GM21381 (cell line): ENCODE data around the gene RPL26.
A peak's percentile ranks its signal among the peaks of the same experiment; 100 is the strongest.

Experiments
- ATAC-seq: cut with Tn5 transposase; IDR thresholded peaks from one replicate; pipeline ENCODE4 v1.9.1; 2021; ENCODE audit warnings: mild to moderate bottlenecking, moderate library complexity; ENCODE audit not compliant: unreplicated experiment

Gene RPL26

DNA sequence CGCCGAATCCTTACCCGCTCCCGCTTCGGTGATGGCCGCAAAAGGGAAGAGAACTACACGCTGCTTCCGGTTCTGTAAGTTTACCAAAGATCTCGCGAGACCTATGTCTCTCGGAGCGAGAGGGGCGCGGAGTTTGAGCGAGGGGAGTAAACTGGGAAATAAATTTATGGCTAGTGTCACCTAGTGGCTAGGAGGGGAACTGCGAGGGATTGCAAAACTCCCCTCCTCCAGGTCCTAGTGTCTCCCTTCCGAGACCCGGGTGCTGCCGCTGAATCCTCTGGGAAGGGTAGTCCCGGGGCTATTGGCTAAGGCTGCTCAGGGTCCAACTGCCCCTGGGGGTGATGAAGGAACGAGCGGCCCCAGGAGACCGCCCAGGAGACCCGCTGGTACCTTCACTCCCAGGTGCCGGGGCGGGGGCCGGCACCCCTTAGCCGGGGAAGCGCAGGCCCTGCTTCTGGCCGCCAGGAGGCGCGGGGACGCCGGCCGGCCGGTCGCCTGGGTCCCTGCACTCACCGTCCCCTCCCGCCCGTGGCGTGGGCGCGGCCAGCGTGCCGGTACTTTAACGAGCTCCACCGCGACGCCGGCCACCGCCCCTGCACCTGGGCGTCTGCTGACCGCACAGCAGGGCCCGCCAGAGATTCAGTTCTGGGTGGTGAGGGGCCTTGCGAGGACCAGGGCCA, at the start of gene RPL26:
TSS of gene RPL26 (minus strand) at position 51 of the 680 bp plus-strand sequence. CDS start 883 bp downstream, outside the sequence.
- ATAC-seq = peak; percentile 87

DNA sequence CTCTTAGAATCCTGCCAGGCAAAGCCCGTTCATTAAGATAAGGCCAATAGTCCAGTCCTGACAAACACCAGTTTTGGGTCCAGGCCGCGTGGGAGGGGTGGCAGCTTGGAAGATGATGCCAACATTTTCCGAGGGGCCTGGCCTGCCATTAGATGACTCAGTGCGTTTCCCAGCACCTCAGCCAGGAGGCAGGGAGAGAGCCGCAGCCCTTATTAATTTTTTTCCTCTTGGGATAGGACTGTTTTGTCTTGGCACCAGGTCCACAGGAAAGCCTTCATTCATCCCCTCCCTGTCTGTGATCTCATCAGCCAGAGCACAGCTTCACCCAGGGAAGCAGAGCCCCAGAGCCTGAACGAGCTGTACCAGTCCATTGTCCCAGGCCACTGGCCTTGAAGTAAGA, 48.0 kb upstream of the RPL26 start:
- no peak for ATAC-seq

DNA sequence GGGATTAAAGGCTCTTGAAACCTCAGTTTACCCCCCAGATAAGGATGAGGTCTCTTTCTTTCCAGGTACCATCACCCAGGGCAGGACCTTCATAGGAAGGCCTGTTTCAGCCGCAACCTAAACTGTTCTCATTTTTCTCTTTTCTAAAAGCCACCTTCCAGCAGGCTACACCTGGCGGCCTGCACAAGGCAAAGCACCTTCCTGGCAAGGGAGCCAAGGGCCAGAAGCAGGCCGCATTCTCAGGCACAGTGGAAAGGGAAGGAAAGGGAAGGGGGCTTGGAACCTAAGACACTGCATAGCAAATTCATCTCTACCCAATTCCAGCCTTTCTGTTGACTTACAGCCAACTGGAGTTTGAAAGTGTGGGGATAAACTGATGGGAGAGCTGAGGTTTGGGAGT, 43.8 kb upstream of the RPL26 start:
- no peak for ATAC-seq

DNA sequence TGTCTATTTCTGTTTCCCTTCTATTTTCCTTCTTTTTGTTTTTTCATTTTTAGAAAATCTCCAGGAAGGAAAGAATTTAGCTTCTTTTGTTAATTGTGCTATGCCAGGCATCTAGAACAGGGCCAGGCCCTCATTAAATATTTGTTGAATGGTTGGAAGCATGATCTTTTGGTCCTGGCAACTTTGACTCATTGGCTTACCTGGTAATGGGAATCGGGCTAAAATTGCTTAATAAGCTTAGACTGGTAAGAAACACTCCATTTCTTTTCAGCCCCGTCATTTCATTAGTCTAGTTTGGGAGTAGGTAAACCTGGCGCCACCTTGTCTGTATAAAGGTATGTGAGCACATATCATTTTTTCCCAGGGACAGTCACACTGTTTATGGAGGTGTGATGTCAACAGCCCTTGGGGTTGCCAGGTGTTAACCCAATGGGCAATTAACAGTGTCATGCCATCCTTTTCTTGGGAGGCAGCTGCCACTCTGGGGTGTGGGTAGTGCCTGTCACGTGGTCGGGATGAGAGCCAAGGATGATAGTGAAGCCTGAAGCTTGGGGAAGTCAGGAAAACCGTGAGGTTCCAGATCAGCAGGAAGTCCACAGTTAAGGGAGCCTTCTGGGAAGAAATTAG, 43.2 kb upstream of the RPL26 start:
- no peak for ATAC-seq

DNA sequence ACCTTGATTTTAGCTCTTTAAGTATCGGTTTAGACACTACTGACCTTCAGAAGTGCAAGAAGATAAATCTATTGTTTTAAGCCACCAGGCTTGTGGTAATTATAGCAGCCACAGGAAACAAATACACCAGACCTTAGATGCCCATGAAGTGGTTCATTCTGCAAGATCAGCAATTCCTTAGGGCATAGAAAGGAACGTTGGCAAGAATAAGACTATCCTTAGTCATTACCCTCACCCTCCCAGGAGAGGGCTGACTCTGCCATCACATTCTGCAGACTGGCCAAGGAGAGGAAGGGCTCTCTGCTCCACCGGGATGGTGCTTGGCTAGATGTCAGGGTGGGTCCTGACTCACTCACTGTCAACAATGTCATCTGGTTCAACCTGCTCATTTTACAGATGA, 38.6 kb upstream of the RPL26 start:
- no peak for ATAC-seq

DNA sequence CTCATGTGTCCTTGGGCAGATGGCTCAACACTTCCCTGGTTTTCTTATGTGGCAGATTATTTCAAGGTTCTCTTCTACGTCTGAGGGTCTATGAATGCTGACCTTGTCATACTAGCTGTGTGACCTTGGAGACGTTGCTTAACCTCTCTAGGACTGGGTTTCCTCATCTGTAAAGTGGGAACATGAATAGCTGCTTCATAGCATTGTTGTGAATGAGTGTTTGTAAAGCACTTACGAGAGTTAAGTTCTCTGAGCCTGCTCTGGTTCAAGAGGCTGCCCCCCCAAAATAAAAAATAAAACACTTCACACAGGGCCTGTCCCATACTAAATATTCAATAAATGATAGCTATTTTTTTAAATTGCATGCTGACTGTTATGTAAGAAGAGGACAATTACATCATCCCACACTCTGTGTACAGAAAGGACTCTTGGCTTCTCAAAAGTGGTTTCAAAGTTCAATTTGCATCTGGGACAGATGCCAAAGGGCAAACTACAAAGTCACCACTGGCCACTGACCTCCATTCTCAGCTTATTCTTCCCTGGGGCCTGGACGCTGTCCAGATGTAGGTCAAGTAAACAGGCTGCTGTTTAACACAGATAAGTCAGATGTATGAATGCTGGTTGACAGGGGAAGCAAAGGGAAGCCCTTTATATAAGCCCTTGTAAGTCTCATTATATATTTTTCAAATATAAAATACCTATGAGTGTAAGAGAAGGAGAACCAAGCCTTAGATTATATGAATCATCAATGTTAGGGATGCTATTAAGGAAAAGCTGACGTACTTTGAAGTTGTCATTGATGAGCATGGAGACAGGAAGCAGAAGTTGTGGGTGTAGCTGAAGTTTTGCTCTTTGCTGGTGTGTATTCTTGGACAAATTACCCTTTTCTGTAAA, 37.3 kb upstream of the RPL26 start:
- ATAC-seq = no peak

DNA sequence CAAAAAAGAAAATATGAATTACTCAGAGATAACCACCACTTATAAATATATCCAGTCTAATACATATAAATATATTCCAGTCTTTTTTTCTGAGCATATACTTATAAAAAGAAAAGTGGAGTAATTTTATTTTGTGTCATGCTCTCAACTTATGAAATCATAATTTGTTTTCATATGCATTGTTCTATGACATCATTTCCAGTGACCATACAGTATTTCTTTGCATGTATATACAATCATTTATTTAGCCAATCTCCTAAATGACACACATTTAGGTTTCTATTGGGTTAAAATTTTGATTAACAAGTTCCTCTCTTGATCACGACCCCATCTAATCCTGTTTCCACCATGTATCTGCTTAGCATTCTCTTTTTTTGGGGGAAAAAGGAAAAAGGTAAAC, 36.3 kb upstream of the RPL26 start:
- no peak for ATAC-seq

DNA sequence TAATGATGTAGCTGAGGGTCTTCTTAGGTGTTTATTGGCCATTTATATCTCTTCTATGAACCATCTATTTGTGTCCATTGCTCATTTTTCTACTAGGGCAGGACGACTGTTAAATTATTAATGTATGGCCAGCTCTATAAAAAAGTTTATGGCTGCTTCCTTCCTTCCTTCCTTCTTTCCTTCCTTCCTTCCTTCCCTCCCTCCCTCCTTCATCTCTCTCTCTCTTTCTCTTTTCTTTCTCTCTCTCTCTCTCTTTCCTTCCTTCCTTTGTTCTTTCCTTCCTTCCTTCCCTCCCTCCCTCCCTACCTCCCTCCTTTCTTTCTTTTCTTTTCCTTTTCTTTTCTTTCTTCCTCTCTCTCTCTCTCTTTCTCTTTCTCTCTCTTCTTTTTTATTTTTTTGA, 35.5 kb upstream of the RPL26 start:
- ATAC-seq = no peak

DNA sequence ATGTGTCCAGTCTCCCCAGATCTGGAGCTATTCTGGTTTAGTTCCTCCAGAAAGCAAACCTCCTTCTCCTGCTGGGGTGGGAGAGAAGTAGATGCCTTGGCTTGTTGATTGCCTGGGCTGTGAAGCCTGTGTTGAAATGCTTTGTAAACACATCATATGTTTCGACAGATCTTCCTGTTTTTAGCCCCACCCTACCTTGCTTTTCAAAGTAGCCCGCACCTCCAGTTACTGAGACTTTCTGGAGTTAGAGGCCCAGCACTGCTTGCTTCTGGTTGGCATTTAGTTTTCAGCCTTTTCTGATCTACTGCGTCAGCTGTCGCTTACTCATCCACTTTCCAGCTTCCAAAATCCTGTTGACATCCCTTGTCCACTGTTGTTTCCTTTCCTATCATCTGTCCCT, 34.8 kb upstream of the RPL26 start:
- ATAC-seq = no peak

DNA sequence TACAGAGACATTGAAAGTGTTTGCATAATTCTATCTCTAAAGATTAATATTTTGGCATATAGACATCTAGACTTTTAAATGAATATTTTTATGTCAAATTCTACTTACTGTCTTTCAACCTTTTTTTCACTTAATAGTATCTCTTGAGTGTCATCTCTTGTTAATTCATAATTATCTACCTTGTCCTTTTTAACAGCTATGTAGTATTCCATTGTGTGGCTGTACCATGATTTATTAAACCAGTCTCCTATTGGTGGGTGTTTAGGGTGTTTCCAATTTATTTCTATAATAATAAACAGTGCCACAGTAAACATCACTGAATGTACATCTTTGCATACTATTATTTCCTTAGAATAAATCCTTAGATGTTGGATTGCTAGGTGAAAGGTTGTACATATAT, 30.9 kb upstream of the RPL26 start:
- no peak for ATAC-seq

DNA sequence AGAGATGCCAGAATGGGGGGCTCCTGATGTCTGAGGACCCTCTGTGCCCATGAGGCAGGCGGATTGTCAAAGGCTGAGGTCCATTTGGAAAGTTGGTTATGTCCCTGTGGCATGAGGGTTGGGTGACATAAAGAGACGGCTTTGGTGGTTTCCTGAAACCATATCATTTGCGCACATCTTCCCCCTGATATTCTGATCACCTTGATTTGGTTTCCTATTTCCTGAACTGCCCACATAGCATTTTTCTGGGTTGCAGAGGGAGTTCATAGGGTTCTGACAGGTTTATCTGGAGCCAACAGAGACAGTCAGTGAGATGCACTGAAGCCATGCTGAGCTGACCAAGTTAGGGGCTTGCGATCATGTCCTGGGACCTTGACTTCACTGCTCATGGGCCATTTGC, 30.3 kb upstream of the RPL26 start:
- ATAC-seq = no peak

DNA sequence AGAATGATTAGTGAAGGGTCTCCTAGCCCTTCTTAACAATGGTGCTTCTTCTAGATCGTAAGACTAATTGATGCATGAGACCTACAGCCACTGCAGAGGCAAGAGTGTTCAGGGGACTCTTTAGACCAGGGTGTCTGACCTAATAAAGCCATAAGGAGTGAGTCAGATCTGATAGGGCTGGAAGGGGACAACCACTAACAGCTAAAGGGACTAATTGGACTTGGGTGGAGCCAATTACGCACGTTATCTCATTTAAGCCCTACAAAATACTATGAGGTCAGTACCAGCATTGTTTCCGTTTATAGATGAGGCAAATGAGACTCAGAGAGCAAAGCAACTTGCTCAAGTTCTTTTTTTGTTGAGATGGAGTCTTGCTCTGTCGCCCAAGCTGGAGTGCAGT, 29.1 kb upstream of the RPL26 start:
- ATAC-seq = no peak

DNA sequence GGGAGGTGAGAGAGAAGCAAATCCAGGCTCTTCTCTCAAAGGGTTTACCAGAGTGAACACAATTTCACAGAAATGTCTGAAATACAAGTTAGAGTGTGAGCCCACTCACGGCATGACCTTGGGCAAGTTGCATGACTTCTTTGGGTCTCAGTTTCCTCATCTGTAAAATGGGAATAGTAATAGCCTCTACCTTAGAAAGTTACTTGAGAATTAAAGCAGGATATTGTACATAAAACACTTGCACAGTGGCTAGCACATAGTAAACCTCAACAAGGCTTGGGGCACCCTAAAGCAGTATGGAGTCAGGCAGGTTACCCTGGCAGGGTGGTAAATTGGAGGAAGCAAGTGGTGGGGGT, 27.9 kb upstream of the RPL26 start:
- ATAC-seq = no peak

DNA sequence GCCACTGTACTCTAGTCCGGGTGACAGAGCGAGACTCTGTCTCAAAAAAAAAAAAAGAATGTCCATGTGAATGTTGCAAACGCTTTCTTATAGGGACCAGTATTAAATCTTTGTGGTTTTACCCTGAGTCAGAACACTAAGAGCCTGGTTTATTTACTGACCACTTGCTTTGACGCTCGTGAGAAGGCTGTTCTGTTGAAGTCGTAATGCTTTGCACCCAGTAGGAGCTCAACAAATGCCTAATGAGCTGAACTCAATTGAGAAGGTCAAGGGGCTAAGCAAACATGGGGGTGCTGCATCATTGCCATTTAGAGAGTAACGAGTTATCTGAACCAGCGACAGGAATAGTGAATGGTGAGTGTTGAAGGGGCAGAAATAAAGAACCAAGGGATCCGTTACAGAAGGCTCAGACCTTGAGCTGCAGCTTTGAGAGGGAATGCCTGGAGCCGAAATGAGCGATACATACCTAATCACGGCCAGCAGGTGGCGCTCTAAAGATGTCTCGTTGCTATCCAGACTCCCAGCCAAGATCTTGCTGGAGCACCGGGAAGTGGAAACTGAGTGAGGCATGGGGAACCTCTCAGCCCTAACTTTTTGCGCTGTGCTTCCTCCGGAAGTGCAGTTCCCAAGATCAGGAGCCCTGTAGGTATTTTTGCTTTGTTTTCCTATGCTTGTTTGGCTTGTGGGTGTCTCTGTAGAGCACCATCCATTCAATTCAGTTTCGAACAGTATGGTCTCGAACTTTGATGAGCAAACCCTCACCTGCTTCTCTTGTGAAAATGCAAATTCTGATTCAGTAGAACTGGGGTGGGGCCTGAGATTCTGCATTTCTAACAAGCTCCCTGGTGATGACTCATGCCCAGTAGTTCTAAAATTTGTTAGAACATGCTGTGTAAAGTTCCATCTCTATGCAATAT, 27.2 kb upstream of the RPL26 start:
- no peak for ATAC-seq

DNA sequence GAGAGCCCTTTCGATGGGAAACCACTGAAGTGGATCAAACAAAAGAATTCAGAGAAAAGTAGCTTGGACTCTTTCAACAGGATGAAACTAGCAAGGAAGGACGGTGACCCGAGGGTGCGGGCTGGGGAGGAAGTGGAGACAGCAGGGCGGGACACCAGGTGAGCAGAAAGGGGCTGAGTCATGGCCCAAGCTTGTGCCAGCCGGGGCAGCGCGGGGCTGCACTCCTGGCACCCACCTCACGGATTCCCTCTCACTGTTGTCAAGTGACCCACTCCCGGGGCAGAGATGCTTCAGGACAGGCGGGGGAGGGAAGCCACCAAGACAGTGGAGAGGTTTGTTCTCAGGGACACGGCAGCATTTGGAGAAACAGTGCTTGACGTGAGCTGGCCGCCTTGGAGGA, 25.4 kb upstream of the RPL26 start:
- ATAC-seq = no peak

DNA sequence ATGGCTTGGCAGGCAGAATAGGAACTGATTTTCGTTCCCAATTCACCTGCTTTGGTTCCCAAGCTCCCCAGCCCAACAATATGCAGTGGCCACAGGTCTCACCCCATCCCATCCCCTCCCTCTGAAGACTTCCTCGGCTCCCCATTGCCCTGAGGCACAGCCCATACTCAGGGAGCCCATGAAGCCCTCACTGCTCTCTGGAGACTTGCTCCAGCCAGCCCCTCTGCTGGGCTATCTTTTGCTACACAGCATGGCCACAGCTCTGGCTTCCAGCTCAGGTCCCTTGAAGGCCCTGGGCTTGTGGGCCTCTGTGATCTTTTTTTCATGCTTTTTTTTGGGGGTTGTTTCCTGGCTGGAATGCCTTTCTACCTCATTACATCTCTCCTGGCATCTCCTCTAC, 23.2 kb upstream of the RPL26 start:
- ATAC-seq = no peak

DNA sequence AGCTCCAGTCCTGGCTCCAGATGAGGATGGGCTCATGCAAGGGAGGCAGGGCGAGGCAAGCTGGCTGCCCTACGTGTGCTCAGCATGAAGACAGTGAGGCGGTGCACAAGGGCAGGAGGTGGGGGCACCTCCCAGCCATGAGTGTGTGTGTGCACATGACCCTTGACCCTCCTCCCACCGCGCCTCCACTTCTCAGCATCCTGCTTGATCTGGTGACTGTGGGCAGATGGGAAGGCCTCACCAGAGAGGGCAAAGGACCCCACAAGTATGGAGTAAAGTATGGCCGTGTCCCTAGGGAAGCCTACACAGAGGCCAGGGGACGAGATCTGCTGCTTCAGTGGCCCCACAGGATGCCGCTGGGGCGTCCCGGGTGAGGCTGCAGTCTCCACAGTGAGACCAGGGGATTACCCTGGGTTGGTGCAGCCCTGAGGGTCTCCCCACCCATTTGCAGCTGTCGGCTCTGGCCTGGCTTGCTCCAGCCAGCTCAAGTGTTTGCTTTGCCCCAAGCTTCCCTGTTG, 22.6 kb upstream of the RPL26 start:
- ATAC-seq = no peak

DNA sequence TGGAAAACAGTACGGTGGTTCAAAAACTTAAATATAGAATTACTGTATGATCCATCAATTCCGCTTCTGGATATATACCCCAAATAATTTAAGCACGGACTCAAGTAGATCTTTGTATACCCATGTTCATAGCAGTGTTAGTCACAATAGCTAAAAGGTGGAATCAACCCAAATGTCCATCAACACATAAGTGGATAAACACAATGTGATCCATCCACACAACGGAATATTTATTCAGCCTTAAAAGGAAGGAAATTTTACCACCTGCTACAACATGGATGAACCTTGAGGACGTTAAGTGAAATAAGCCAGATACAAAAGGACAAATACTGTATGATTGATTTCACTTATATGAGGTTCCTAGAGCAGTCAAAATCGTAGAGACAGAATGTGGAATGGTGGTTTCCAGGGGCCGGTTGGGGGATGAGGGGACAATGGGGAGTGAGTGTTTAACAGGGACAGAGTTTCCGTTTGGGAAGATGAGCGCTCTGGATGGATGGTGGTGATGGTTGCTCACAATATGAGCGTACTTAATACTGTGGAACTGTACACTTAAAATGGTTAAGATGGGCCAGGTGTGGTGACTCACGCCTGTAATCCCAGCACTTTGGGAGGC, 20.0 kb upstream of the RPL26 start:
- no peak for ATAC-seq

DNA sequence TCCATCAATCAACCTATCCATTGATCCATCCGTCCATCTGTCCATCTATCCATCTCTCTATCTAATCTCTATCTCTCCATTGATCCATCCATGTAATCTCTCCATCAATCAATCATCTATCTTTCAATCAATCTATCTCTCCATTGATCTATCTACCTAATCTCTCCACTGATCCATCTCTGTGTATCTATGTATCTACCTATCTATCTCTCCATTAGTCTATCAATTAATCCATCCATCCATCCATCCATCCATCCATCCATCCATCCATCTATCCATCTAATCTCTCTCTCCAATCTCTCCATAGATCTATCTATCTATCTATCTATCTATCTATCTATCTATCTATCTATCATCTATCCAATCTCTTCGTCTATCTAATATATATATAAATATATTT, 18.1 kb upstream of the RPL26 start:
- no peak for ATAC-seq

DNA sequence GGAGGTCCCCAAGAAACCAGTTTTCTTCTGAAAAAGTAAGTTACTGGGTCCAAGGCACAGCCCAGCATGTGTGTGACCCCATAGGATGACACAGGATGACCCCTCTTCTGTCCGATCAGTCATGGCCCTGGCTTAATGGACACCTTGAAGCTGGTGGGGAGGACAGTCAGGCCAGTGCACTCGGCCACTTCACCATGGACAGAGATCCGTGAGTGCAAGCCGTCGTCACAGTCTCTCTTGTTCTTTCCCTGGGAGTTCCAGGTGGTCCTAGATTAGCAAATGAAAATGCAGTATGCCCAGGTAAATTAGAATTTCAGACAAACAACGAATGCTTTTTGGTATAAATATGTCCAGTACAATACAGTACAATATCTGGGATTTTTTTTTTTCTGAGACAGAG, 16.0 kb upstream of the RPL26 start:
- no peak for ATAC-seq
